ENCODE data around the gene VPS26A. TPM values are rescaled to one million over a fixed set of nuclear protein-coding genes. Genes with fewer than 3 reads are reported as not detected.
"Not testable (repeated sequence)": the region's sequence is repeated elsewhere in the genome, so short reads cannot be mapped to it uniquely, and the experiment has no call there.

Gene VPS26A
- polyA plus RNA-seq, 3 donors, result 75.8 to 84.8 (median 77.7) TPM

- no peak for DNase-seq
Measured at GRCh38 chr10:69160809-69161241, 36.8 kb downstream of the VPS26A start.

- DNase-seq, result no peak
Measured at GRCh38 chr10:69168493-69168892, 44.5 kb downstream of the VPS26A start.

- no peak for DNase-seq
Measured at GRCh38 chr10:69172241-69172982, 48.4 kb downstream of the VPS26A start.

- DNase-seq, result not testable (repeated sequence)
Measured at GRCh38 chr10:69175326-69175725, 51.3 kb downstream of the VPS26A start.

GRCh38 chr10:69176823-69177222 is 52.8 kb downstream of the VPS26A start:
- DNase-seq, result no peak

- DNase-seq, result no peak
Measured at GRCh38 chr10:69179089-69179742, 55.2 kb downstream of the VPS26A start.

DNA sequence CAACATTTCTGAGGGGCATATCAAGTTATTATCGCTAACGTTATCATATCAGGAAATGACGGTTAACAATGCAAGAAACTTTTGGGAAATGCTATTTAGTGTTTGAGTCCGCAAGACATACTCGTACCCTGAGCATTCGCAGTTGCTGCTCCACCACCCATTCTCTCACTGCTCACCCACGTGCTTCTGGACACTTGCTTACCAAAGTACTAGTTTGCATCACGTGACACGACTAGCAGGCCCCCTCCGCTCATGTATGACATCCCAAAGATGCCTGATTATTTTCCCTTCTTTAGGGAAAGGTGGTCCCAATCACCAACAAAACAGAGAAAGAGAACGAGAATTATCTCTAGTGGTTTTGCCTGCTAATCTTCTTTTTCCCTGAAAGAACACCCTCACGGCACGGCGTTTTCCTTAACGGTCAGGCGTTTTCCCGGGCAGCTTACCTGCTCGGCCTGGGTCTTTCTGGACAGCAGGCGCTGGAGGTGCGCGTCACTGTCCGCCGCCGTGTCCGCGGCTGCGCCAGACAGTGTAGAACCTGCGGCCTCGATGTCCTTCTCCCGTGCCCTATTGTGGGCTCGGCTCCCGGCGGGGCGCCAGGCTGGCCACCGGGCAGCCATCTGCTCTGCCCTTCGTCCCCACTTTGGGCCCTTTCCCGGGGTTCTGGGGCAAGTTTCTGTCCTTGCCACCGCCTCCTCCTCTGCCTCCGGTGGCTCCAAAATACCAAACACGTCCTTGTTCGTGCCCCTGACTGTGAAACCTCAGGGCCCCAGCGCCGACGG is 56.0 kb downstream of the VPS26A start, which contains the start of gene SUPV3L1:
Gene SUPV3L1 (plus strand): TSS at position 492 of the 782 bp plus-strand sequence. CDS start 58 bp downstream, at position 550.
- DNase-seq, result peak; percentile 96

GRCh38 chr10:69180525-69181204 is 56.7 kb downstream of the VPS26A start:
- DNase-seq, result peak; percentile 2

DNA sequence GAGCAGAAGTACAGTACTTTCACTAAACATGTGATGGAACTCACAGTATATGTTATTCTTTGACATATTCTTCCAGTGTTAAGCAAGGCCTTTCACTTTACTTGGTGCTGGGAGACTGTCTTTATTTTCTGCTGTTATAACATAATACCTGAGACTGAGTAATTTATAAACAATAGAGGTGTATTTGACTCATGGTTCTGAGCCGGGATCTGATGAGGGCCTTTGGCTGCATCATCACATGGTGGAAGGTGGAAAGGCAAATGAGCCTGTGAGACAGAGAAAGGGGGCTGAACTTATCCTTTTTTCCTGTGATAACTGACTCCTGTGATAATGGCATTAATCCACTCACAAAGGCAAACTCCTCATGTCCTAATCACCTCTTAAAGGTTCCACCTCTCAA is 57.5 kb downstream of the VPS26A start:
- no peak for DNase-seq

DNA sequence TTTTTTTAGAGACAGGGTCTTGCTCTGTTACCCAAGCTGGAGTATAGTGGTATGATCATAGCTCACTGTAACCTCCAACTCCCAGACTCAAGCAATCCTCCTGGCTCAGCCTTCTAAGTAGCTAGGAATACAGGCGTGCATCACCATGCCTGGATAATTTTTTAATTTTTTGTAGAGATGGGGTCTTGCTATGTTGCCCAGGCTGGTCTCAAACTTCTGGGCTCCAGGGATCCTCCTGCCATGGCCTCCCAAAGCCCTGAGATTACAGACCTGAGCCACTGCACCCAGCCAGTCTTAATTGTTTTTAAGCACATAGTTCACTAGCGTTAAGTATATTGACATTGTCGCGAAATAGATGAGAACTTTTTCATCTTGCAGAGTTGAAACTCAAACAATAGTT is 58.0 kb downstream of the VPS26A start:
- DNase-seq, result no peak

- DNase-seq, result no peak
Measured at GRCh38 chr10:69186524-69186923, 62.5 kb downstream of the VPS26A start.

DNA sequence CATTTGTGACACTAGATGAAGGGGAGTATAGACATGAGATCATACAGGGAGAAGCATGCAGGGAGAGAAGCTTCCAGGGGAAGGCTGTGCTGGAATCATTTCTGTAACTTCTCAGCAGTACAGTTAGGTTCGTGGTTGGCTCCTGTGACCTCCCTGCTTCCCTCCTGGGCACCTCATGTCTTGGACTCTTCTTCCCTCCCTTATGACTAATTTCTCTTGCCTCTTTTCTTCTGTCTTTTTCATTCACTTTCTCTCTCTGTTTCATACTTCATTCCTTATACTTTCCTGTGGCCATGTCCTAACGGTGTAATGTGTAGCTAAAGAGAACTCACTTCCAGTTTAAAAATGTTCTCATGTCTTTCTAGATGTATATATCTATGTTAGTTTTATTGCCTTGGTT is 77.1 kb downstream of the VPS26A start:
- no peak for DNase-seq

GRCh38 chr10:69202332-69202731 is 78.4 kb downstream of the VPS26A start:
- no peak for DNase-seq

DNA sequence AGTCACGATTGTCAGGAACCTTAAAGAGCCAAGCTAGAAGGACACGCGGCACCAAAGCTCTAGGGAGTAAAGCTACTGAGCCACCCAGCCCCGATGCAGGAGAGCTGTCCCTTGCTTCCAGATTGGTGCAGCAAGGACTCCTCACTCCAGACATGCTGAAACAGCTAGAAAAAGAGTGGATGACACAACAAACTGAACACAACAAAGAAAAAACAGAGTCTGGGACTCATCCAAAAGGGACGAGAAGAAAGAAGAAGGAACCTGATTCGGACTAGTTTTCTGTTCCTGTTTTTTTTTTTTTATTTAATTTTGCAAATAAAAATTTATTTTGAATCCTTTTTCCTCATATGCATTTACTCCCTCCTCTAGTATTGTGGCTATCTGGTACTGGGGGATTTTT is 84.8 kb downstream of the VPS26A start:
- DNase-seq, result no peak

DNA sequence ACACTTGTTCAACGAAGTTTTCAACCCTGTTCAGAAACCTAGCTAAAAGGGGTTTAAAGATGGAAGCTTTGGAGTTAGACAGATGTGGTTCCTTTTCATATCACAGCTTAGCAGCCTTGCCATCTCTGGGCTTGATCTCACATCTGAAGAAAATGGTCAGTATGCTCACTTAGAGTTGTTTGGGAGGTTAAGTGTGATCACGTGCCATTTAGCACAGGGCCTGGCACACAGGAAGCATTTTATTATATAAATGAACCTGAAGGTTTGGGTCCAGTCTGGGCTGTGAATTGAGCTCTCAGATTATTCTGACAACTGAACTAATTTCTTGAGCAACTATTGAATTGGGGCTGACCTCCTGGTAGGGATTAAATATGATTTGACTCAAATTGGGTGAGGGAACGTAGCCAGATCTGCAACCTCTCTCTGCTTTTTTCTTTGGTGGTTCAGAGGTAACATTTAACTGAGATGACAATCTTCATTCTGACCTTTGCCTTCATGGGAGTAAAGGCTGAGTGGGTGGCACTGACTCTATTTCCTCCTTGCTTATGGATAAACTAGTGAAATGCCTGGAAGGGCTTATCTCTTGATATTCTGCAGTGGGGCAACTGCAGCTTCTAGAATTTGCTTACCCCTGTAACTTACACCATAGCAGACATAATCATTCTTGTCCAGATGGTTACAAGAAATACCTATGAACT is 86.0 kb downstream of the VPS26A start:
- no peak for DNase-seq

DNA sequence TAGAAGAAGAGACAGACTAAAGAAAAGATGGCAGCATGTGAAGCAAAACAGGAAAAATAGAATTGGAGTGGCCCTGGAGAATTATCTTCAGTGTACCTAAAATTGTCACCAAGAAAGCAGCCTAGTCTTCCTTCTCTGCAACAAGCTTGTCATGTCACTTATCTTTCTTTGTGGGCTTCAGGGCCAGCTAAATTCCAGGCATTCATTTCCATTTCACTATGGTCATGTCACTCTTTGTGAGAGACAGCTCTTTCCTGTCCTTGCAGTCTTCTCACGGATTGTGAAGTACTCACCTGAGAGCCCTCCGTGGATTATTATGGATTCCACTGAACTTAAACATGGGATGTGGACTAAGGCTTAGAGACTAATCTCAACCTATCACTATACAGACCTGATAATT is 87.1 kb downstream of the VPS26A start:
- DNase-seq, result no peak

- DNase-seq, result no peak
Measured at GRCh38 chr10:69211524-69211923, 87.5 kb downstream of the VPS26A start.

DNA sequence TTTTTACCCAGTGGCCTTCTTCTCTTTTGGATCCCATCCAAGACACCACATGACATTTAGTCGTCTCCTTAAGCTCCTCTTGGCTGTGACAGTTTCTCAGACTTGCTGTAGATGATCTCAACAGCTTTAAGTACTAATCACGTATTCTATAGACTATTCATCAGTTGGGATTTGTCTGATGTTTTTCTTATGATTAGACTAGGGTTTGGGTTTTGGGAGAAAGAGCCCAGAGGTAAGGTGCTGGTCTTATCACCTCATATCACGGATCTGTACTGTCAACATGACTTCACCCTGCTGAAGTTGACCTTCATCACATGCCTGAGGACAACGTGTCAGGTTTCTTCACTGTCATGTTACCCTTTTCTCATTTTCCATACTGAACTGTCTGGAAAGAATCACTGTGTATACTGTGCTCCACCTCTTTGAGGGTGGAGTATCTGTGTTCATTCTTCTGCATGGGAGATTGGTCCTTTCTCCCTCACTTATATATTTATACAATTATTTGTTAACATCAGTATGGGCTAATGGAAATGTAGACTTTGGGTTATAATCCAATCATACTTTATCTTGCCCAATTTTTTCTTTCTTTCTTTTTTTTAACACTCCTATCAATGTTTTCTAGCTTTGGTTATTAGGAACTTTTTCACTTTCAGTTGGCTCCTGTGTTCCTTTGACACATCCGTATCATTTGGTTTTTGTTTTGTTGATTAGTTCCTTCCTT is 89.8 kb downstream of the VPS26A start:
- no peak for DNase-seq

GRCh38 chr10:69214666-69215131 is 90.7 kb downstream of the VPS26A start:
- DNase-seq, result no peak

- DNase-seq, result no peak
Measured at GRCh38 chr10:69215405-69216171, 91.6 kb downstream of the VPS26A start.
